ENCODE results near the gene SCN10A. TPM values are rescaled to one million over a fixed set of nuclear protein-coding genes. Genes with fewer than 3 reads are reported as not detected.
A peak's percentile ranks its signal among the peaks of the same experiment; 100 is the strongest.

The SCN10A gene
- polyA plus RNA-seq, 1 of the 3 experiments (the other 2 are of a cell fraction), result not detected

- TF ChIP-seq MXI1 (IDR thresholded peaks at IDR 0.05; ENCODE audit: low read depth, low read length) (peak; percentile 96), POLR2AphosphoS5 (IDR thresholded peaks at IDR 0.05; ENCODE audit: low read depth, low read length) (no peak), RCOR1 (IDR thresholded peaks at IDR 0.05; ENCODE audit: low read length) (peak; percentile 63), MAX (IDR thresholded peaks at IDR 0.05; ENCODE audit: low read depth) (no peak), RAD21 (IDR thresholded peaks at IDR 0.05; ENCODE audit: low read length) (no peak; the same call in 1 of the 2 replicates), TCF12 (IDR thresholded peaks at IDR 0.05) (no peak; the same call in 1 of the 2 replicates), CHD2 (IDR thresholded peaks at IDR 0.05; ENCODE audit: low read length, partially characterized antibody) (peak; percentile 38), ELF1 (IDR thresholded peaks at IDR 0.05) (no peak), IRF3 (IDR thresholded peaks at IDR 0.05; ENCODE audit: low read depth, low read length) (no peak), YY1 (IDR thresholded peaks at IDR 0.05; ENCODE audit: low read depth) (no peak), SIN3A (IDR thresholded peaks at IDR 0.05; ENCODE audit: borderline replicate concordance, low read depth, low read length) (no peak), CTCF (IDR thresholded peaks at IDR 0.05) (no peak), GATA2 (CRISPR knock-in tag; IDR thresholded peaks at IDR 0.05) (peak; percentile 58), SMC3 (IDR thresholded peaks at IDR 0.05; ENCODE audit: low read depth, low read length) (no peak), FOXM1 (IDR thresholded peaks at IDR 0.05; ENCODE audit: low read depth) (no peak), EP300 (IDR thresholded peaks at IDR 0.05; ENCODE audit: borderline replicate concordance in 1 of 2, low read depth in 1 of 2, low read length in 1 of 2) (peak in 1 of 2 experiments; percentile 60; a peak in 1 of 4 replicates), RXRA (IDR thresholded peaks at IDR 0.05; ENCODE audit: borderline replicate concordance, low read depth) (no peak), JUND (IDR thresholded peaks at IDR 0.05) (no peak), PBX3 (IDR thresholded peaks at IDR 0.05) (peak; percentile 51; the same call in 1 of the 2 replicates), NFIC (IDR thresholded peaks at IDR 0.05; ENCODE audit: borderline replicate concordance) (0 out of 2 replicates have a peak, but pooled peaks have one; percentile 2), USF2 (IDR thresholded peaks at IDR 0.05; ENCODE audit: borderline replicate concordance, low read depth, low read length) (no peak)
- Histone ChIP-seq H4K20me1 (ENCODE audit: insufficient read depth) (no peaks in the 10 kb centered on the region), H3F3A (replicated peaks; ENCODE audit: insufficient read depth) (peaks cover 4% of the 10 kb centered on the region), H3K79me2 (ENCODE audit: insufficient read depth) (no peaks in the 10 kb centered on the region), H3K9me3 (no peaks in the 10 kb centered on the region), H3K9ac (no peak overlapping the region), H3K4me2 (no peak overlapping the region), H2AFZ (ENCODE audit: low read depth) (no peak overlapping the region), H3K27ac (ENCODE audit: low read depth in 2 of 2, low read length in 1 of 2) (peak overlapping the region in 1 of 2 experiments; percentile 93; a peak in 2 of 4 replicates), H3K4me3 (ENCODE audit: low read depth in 2 of 2, low read length in 1 of 2) (no peak overlapping the region), H3K9me2 (no peaks in the 10 kb centered on the region), H3K4me1 (ENCODE audit: control insufficient read depth in 1 of 2, insufficient read depth in 2 of 2, low read depth in 1 of 2, low read length in 1 of 2) (peaks cover 0 to 42% of the 10 kb centered on the region in 2 experiments; a peak in 3 of 4 replicates), H3K27me3 (ENCODE audit: insufficient read depth) (no peaks in the 10 kb centered on the region), H3K36me3 (replicated peaks in 1 of 2; ENCODE audit: control insufficient read depth in 1 of 2, insufficient read depth in 2 of 2, low read length in 1 of 2) (no peaks in the 10 kb centered on the region)
- DNase-seq, result peak; percentile 79
- ChIA-PET POLR2A (interaction anchor here (0.6 to 1.0 kb wide), 3 partner anchors 8 to 100 kb away, joined by 3 to 7 read pairs (median 3); no protein-coding TSS in a partner anchor), CTCF (interaction anchor here (0.6 to 7.6 kb wide), 10 partner anchors 11 to 307 kb away, joined by 3 to 38 read pairs (median 3); no protein-coding TSS in a partner anchor)
- WGBS (ENCODE audit: low lambda C conversion rate), result 27% methylated on average over 13 of the region's 16 CpGs
Observed at GRCh38 chr3:38723569-38724391, 92.2 kb downstream of the SCN10A start.

Measured in SK-N-SH (cell line).